ENCODE data around the gene KCNJ14.

- TF ChIP-seq CTCF (IDR thresholded peaks at IDR 0.05; ENCODE audit: low read depth, low read length) = no peak
- TF ChIP-seq EZH2phosphoT487 (IDR thresholded peaks at IDR 0.05; ENCODE audit: low read depth) = no peak
These were observed 2.8 kb upstream of the KCNJ14 start for GRCh38 chr19:48452289-48453190.

All from OCI-LY3 (cell line).